ENCODE results near the gene EDIL3. TPM values are rescaled to one million over a fixed set of nuclear protein-coding genes. Genes with fewer than 3 reads are reported as not detected.

The EDIL3 gene
- total and polyA plus RNA-seq, 9 of the 15 experiments (the other 6 are each of a cell fraction or from before 2014, with no cell fraction given), result 0.09 TPM; not detected in 8

GRCh38 chr5:83925955-83926337, 458.7 kb downstream of the EDIL3 start:
- H3K4me3 ChIP-seq, result no peak overlapping the region
- no peak for DNase-seq (ENCODE audit: extremely low read depth in 1 of 4, low spot score in 3 of 4)
- ChIA-PET POLR2A (no interaction called here), CTCF (ENCODE audit: low intra/inter-chr PET ratio) (no interaction called here)
- no peak overlapping the region for H3K9ac ChIP-seq (ENCODE audit: insufficient read depth in 1 of 2, low read depth in 2 of 2, low read length in 2 of 2)
- no peak overlapping the region for H2AFZ ChIP-seq (ENCODE audit: low read depth, low read length)
- H3K27me3 ChIP-seq (ENCODE audit: control insufficient read depth in 2 of 2, insufficient read depth in 2 of 2, low read length in 2 of 2), result no peaks in the 10 kb centered on the region
- H4K20me1 ChIP-seq (replicated peaks; ENCODE audit: control insufficient read depth, insufficient read depth, low read length), result no peaks in the 10 kb centered on the region
- no peaks in the 10 kb centered on the region for H3K9me3 ChIP-seq (replicated peaks; ENCODE audit: control insufficient read depth, insufficient read depth, low read depth, low read length)
- no peak overlapping the region for H3K4me2 ChIP-seq (ENCODE audit: insufficient read depth, low read length)
- H3K79me2 ChIP-seq (ENCODE audit: control insufficient read depth, insufficient read depth, low read length), result no peaks in the 10 kb centered on the region
- H3K4me1 ChIP-seq (replicated peaks in 1 of 2; ENCODE audit: control insufficient read depth in 2 of 2, insufficient read depth in 2 of 2, low read length in 2 of 2), result no peaks in the 10 kb centered on the region
- no peak for TF ChIP-seq ZNF384 (IDR thresholded peaks at IDR 0.05; ENCODE audit: low read depth, low read length)
- TF ChIP-seq HNRNPL (IDR thresholded peaks at IDR 0.05; ENCODE audit: low read depth, low read length), result no peak
- TF ChIP-seq, protein P1, sequence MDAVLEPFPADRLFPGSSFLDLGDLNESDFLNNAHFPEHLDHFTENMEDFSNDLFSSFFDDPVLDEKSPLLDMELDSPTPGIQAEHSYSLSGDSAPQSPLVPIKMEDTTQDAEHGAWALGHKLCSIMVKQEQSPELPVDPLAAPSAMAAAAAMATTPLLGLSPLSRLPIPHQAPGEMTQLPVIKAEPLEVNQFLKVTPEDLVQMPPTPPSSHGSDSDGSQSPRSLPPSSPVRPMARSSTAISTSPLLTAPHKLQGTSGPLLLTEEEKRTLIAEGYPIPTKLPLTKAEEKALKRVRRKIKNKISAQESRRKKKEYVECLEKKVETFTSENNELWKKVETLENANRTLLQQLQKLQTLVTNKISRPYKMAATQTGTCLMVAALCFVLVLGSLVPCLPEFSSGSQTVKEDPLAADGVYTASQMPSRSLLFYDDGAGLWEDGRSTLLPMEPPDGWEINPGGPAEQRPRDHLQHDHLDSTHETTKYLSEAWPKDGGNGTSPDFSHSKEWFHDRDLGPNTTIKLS (IDR thresholded peaks at IDR 0.05; ENCODE audit: borderline replicate concordance, low read depth), result no peak
- TF ChIP-seq ZNF184 (CRISPR knock-in tag; IDR thresholded peaks at IDR 0.05), result no peak
- no peak for TF ChIP-seq WHSC1 (IDR thresholded peaks at IDR 0.05; ENCODE audit: low read length)
- TF ChIP-seq CBX3 (IDR thresholded peaks at IDR 0.05; ENCODE audit: borderline replicate concordance in 1 of 2, low read length in 2 of 2), result no peak
- no peak for TF ChIP-seq CBX1 (IDR thresholded peaks at IDR 0.05; ENCODE audit: low read depth)
- TF ChIP-seq MAFG (tag; conservative IDR thresholded peaks at IDR 0.05), result no peak
- no peak for TF ChIP-seq SMARCA4 (IDR thresholded peaks at IDR 0.05)
- no peak for TF ChIP-seq MBD1 (CRISPR knock-in tag; IDR thresholded peaks at IDR 0.05)
- no peak for TF ChIP-seq CCAR2 (IDR thresholded peaks at IDR 0.05; ENCODE audit: low read depth, low read length)
- no peak for TF ChIP-seq STAT5A (IDR thresholded peaks at IDR 0.05; ENCODE audit: borderline replicate concordance, low read length)
- TF ChIP-seq ZBTB17 (CRISPR knock-in tag; IDR thresholded peaks at IDR 0.05), result no peak
- no peak for TF ChIP-seq KHSRP (IDR thresholded peaks at IDR 0.05)
- no peak for TF ChIP-seq YBX1 (IDR thresholded peaks at IDR 0.05)
- TF ChIP-seq JUND (IDR thresholded peaks at IDR 0.05; ENCODE audit: borderline replicate concordance, low read depth, low read length), result no peak
- no peak for TF ChIP-seq JUND (tag; IDR thresholded peaks at IDR 0.05; ENCODE audit: borderline replicate concordance, low read depth, low read length)
- in situ Hi-C loops (cut with MboI) (no loop called here), intact Hi-C loops (cut with micrococcal nuclease) (no loop called here)
- H3K9me1 ChIP-seq (ENCODE audit: control insufficient read depth, insufficient read depth, low read length), result no peaks in the 10 kb centered on the region
- WGBS (ENCODE audit: insufficient coverage, low coverage, missing lambda C conversion rate), result 0% methylated on average over 3 of the region's 3 CpGs
- no peak for FAIRE-seq
- no TSS peak for BruUV-seq (replicated peaks)
- H3K36me3 ChIP-seq (ENCODE audit: control insufficient read depth, insufficient read depth, low read length), result no peaks in the 10 kb centered on the region
- no peak for ATAC-seq
- H3K27ac ChIP-seq (ENCODE audit: extremely low read depth, low read depth, low read length), result no peak overlapping the region

Data from K562 (cell line).